Testis (tissue), 2 donors: ENCODE results near the gene COLQ.

Experiments
- CTCF ChIP-seq, 3 experiments: fragments of 450-650 bp in 2 of 3; fragments of 200-600 bp in 1 of 3; sonication (generic) in 1 of 3; IDR thresholded peaks; one replicate each; pipeline ENCODE4 v1.5.1; 2016 to 2019; ENCODE audit warnings: antibody characterized with exemption in 3 of 3, mild to moderate bottlenecking in 2 of 3, moderate library complexity in 1 of 3
- POLR2A ChIP-seq: fragments of 450-650 bp; IDR thresholded peaks from one replicate; pipeline ENCODE4 v1.6.1; 2017; ENCODE audit warnings: antibody characterized with exemption, mild to moderate bottlenecking, moderate library complexity

DNA sequence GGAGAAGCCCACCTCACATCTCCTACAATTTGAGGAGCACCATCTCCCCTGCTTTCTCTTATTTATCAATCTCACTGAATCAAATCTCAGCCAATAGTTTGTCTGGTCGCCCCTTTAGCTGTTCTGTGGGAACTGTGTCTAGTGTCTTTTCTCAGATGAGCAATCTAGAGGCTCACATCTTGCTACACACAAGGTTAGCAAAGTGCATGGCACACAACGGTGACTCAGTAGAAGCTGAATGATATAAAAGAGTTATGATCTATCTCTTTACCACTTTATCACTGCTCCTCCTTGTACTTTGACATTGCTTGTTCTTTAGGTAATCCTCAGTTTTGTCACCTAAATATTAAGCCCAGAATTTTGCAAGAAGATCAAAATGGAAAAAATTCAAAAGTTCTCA lies 16.8 kb upstream of the COLQ start:
- TF ChIP-seq CTCF (IDR thresholded peaks at IDR 0.05) (no peak), POLR2A (no peak)
